Measurements from ENCODE around the gene ZNF580. TPM values are rescaled to one million over a fixed set of nuclear protein-coding genes. Genes with fewer than 3 reads are reported as not detected.
A peak's percentile ranks its signal among the peaks of the same experiment; 100 is the strongest.

ZNF580 gene
- total and polyA plus RNA-seq, 9 of the 15 experiments (the other 6 are each of a cell fraction or from before 2014, with no cell fraction given) = 2.3 to 47.4 (median 6.0) TPM

GRCh38 chr19:55643003-55643886 lies 2.4 kb downstream of the ZNF580 start, which contains the start of gene ZNF581 (continued):
- peak; percentile 60 for TF ChIP-seq JUND (IDR thresholded peaks at IDR 0.05; ENCODE audit: borderline replicate concordance, low read depth, low read length)
- TF ChIP-seq JUND (tag; IDR thresholded peaks at IDR 0.05; ENCODE audit: borderline replicate concordance, low read depth, low read length) = no peak
- 0 out of 2 replicates have a peak, but pooled peaks have one; percentile 10 for TF ChIP-seq CBX5 (IDR thresholded peaks at IDR 0.05; ENCODE audit: borderline replicate concordance, low read depth)
- TF ChIP-seq, protein P1, sequence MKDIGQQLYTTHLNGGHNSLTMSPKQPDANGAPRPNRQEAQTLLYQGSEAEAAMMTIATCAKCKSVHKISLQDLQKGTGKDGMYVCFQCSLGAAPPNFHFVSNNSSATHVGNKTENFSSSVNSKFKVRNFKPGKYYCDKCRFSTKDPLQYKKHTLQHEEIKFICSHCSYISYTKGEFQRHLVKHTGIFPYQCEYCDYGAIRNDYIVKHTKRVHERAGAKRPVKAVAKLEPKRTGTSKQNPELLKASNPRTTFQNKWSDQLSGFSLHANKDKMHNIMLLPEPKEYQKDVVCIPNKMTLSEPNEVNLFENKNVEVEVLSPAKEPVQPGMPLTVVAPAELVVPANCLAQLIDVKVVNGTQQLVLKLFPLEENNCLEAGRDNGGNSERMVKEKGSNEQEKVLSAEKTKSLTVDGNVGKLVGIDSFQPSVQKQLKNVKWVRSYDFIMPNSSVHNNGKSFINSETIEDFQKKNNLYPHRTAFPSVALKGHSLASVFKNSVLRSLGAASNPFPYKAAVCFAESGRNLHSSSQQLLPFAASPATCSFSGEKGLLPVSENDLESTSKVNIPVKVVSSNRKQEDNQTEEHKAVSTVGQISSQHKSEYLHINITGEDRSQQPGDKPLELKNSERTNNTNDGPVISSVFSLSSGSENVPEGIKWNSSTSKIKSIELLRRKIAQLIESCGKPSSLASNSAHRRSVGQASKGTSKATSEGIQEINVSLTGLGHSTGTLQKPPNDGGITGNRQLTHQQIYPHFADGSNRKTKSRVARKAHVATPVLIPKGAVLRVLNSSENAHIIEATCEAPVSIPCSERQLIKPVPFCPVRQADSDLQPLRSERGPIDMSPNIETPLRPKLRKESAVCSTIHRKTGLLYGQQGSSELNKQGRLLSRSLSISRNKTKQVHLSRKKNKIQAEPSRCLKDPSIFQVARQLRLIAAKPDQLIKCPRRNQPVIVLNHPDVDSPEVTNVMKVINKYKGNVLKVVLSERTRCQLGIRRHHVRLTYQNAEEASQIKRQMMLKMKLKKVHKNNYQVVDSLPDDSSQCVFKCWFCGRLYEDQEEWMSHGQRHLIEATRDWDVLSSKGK (CRISPR knock-in tag; IDR thresholded peaks at IDR 0.05) = no peak
- TF ChIP-seq ESRRA (IDR thresholded peaks at IDR 0.05; ENCODE audit: borderline replicate concordance, low read depth) = peak; percentile 45; the same call in 1 of the 2 replicates
- 0 out of 2 replicates have a peak, but pooled peaks have one; percentile 13 for TF ChIP-seq DMBX1 (CRISPR knock-in tag; IDR thresholded peaks at IDR 0.05; ENCODE audit: borderline replicate concordance)
- TF ChIP-seq EGR1 (conservative IDR thresholded peaks at IDR 0.05) = peak; percentile 84
- no peak for TF ChIP-seq POU5F1 (IDR thresholded peaks at IDR 0.05; ENCODE audit: borderline replicate concordance, low read depth, low read length, partially characterized antibody)
- peak; percentile 84 for TF ChIP-seq SP1 (CRISPR knock-in tag; IDR thresholded peaks at IDR 0.05)
- TF ChIP-seq HDAC6 (IDR thresholded peaks at IDR 0.05; ENCODE audit: low read depth, low read length) = no peak
- TF ChIP-seq SMAD4 (CRISPR knock-in tag; conservative IDR thresholded peaks at IDR 0.05) = peak; percentile 60; the same call in 1 of the 2 replicates
- TF ChIP-seq ZNF740 (CRISPR knock-in tag; IDR thresholded peaks at IDR 0.05) = peak; percentile 89
- TF ChIP-seq ZNF740 (tag; IDR thresholded peaks at IDR 0.05) = peak in 1 of 2 experiments; percentile 73; a peak in 2 of 4 replicates
- TF ChIP-seq ZNF384 (IDR thresholded peaks at IDR 0.05; ENCODE audit: low read depth, low read length) = 0 out of 2 replicates have a peak, but pooled peaks have one; percentile 29
- TF ChIP-seq, protein P2, sequence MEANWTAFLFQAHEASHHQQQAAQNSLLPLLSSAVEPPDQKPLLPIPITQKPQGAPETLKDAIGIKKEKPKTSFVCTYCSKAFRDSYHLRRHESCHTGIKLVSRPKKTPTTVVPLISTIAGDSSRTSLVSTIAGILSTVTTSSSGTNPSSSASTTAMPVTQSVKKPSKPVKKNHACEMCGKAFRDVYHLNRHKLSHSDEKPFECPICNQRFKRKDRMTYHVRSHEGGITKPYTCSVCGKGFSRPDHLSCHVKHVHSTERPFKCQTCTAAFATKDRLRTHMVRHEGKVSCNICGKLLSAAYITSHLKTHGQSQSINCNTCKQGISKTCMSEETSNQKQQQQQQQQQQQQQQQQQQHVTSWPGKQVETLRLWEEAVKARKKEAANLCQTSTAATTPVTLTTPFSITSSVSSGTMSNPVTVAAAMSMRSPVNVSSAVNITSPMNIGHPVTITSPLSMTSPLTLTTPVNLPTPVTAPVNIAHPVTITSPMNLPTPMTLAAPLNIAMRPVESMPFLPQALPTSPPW (CRISPR knock-in tag; IDR thresholded peaks at IDR 0.05) = peak; percentile 96
- TF ChIP-seq HDGF (IDR thresholded peaks at IDR 0.05) = 0 out of 2 replicates have a peak, but pooled peaks have one; percentile 35
- no peak for TF ChIP-seq HNRNPH1 (optimal IDR thresholded peaks at IDR 0.05; ENCODE audit: low read depth, low read length)
- TF ChIP-seq SIX5 (IDR thresholded peaks at IDR 0.05; ENCODE audit: borderline replicate concordance in 1 of 2, insufficient read depth in 1 of 2, low read depth in 1 of 2, low read length in 2 of 2) = peak; percentile 39; a peak in 3 of 4 replicates
- TF ChIP-seq ZNF354B (CRISPR knock-in tag; IDR thresholded peaks at IDR 0.05) = no peak
- no peak for TF ChIP-seq ZNF263 (CRISPR knock-in tag; IDR thresholded peaks at IDR 0.05; ENCODE audit: borderline replicate concordance)
